Metanephros (tissue), 2 donors: ENCODE measurements around the gene BEST4. TPM values are rescaled to one million over a fixed set of nuclear protein-coding genes. Genes with fewer than 3 reads are reported as not detected.

Experiments used
- small RNA-seq: library from RNA; depleted of rRNA; stranded (forward); fragments of <200 nt; gene quantifications from one replicate; pipeline ENCODE3, GENCODE V24; 2014; ENCODE audit warnings: low replicate concordance
- total RNA-seq: library from RNA; depleted of rRNA; stranded (reverse); fragments of >200 nt; gene quantifications from one replicate; pipeline ENCODE4 v1.2.3, GENCODE V29; 2014

The BEST4 gene
- total RNA-seq = 0.64 TPM

GRCh38 chr1:44788120-44788860 lies at the start of gene BEST4:
Gene BEST4, minus strand, starts transcription at chr1:44788170. Its CDS starts 465 bp downstream, at chr1:44787705.

GRCh38 chr1:44808063-44808937 lies 20.3 kb upstream of the BEST4 start, which contains the start of gene BTBD19:
Gene BTBD19, plus strand, starts transcription at chr1:44808523. Its CDS starts 298 bp downstream, at chr1:44808821.

GRCh38 chr1:44806704-44807363 lies 18.9 kb upstream of the BEST4 start, which contains the start of gene DYNLT4:
Gene DYNLT4, minus strand, starts transcription at chr1:44807351. Its CDS starts 683 bp downstream, at chr1:44806668.

GRCh38 chr1:44799770-44800584 lies 12.0 kb upstream of the BEST4 start, which contains the start of gene PLK3:
Gene PLK3, plus strand, starts transcription at chr1:44800377. Its CDS starts 87 bp downstream, at chr1:44800464.

GRCh38 chr1:44775078-44775929 lies 12.7 kb downstream of the BEST4 start, which contains the start of gene RPS8:
Gene RPS8, plus strand, starts transcription at chr1:44775540. Its CDS starts 57 bp downstream, at chr1:44775597.

GRCh38 chr1:44739307-44740178 lies 48.4 kb downstream of the BEST4 start, which contains the start of gene KIF2C:
Gene KIF2C, plus strand, starts transcription at chr1:44739837. Its CDS starts 96 bp downstream, at chr1:44739933.

Small RNA genes lying within 50 kb of the gene (small RNA-seq; reads per million reads assigned to genes)
- gene SNORD38A = 94.4 reads per million, percentile 97 among the genes with 10 or more reads in this experiment
- not detected for gene SNORD38B
- 2,802 reads per million, percentile 100 among the genes with 10 or more reads in this experiment for gene SNORD46
- gene SNORD55 = not detected

Other genes with a start within 250 kb of the BEST4 start
- 8.0 TPM for gene TMEM53, start 113.7 kb downstream of the BEST4 start, total RNA-seq
- gene ARMH1, start 113.5 kb downstream of the BEST4 start, total RNA-seq = 4.3 TPM
- not detected for gene RNU5D-1, start 57.0 kb downstream of the BEST4 start, total RNA-seq
- gene KIF2C, start 48.3 kb downstream of the BEST4 start, total RNA-seq = 13.3 TPM
- 1,216 TPM for gene RPS8, start 12.6 kb downstream of the BEST4 start, total RNA-seq
- 11.6 TPM for gene PLK3, start 12.2 kb upstream of the BEST4 start, total RNA-seq
- not detected for gene DYNLT4, start 19.2 kb upstream of the BEST4 start, total RNA-seq
- gene BTBD19, start 20.4 kb upstream of the BEST4 start, total RNA-seq = 14.7 TPM
- gene PTCH2, start 55.1 kb upstream of the BEST4 start, total RNA-seq = 4.0 TPM
- 26.2 TPM for gene EIF2B3, start 198.4 kb upstream of the BEST4 start, total RNA-seq
- 18.2 TPM for gene HECTD3, start 223.2 kb upstream of the BEST4 start, total RNA-seq
- 82.4 TPM for gene UROD, start 224.1 kb upstream of the BEST4 start, total RNA-seq